Endothelial cell of umbilical vein (primary cell): ENCODE results near the gene ZNRF3. TPM values are rescaled to one million over a fixed set of nuclear protein-coding genes. Genes with fewer than 3 reads are reported as not detected.

ENCODE experiments used
- BruUV-seq: library from RNA; stranded (reverse); fragments of 400-500 nt; replicated peaks from 2 replicates; lab custom pipeline; 2021; lab: Mats Ljungman, UMichigan
- CTCF ChIA-PET: fragments of 300-600, 350-600 bp; sonication (Branson Sonifier 250); formaldehyde crosslinking; loops from one replicate; lab custom pipeline; 2021; ENCODE audit warnings: antibody characterized with exemption, inconsistent platforms; lab: Charles Lee
- POLR2A ChIA-PET: fragments of 300-600, 350-600 bp; sonication (Branson Sonifier 250); formaldehyde crosslinking; loops from one replicate; lab custom pipeline; 2021; ENCODE audit warnings: antibody characterized with exemption, inconsistent platforms; lab: Charles Lee
- DNase-seq: peaks from one replicate; pipeline ENCODE4 v3.0.0-alpha.2; 2011; ENCODE audit warnings: low read depth, low spot score
- FAIRE-seq: peaks from 2 replicates; lab custom pipeline; 2011; peaks lifted over from hg19 to GRCh38; lab: Jason Lieb, UNC
- H2AFZ ChIP-seq: 2 replicates; pipeline ENCODE4 v1.6.0; 2012; ENCODE audit warnings: low read depth, low read length, control low read depth, inconsistent platforms
- H3K27ac ChIP-seq: 2 replicates; pipeline ENCODE4 v1.5.1; 2011; ENCODE audit warnings: low read depth, mild to moderate bottlenecking, control low read depth, low read length, moderate library complexity; ENCODE audit not compliant: insufficient read depth
- H3K27me3 ChIP-seq, 2 experiments: 2 replicates each; pipeline versions ENCODE4 v1.6.0 to v1.6.1; 2011; ENCODE audit warnings: low read length in 2 of 2, mixed read lengths in 1 of 2; ENCODE audit not compliant: control insufficient read depth in 2 of 2, insufficient read depth in 2 of 2
- H3K36me3 ChIP-seq, 2 experiments: 2 replicates in 1 of 2; 3 replicates in 1 of 2; pipeline ENCODE4 v1.5.1; 2011; ENCODE audit warnings: low read length in 2 of 2, mild to moderate bottlenecking in 1 of 2, moderate library complexity in 1 of 2; ENCODE audit not compliant: control insufficient read depth in 2 of 2, insufficient read depth in 2 of 2; ENCODE audit errors: extremely low read depth in 1 of 2
- H3K4me1 ChIP-seq: 3 replicates; pipeline ENCODE4 v1.5.1; 2011; ENCODE audit warnings: mild to moderate bottlenecking, low read length; ENCODE audit not compliant: control insufficient read depth, insufficient read depth; ENCODE audit errors: extremely low read depth
- H3K4me2 ChIP-seq: 2 replicates; pipeline ENCODE4 v1.6.1; 2011; ENCODE audit warnings: low read length, control low read depth, mixed read lengths; ENCODE audit not compliant: insufficient read depth
- H3K4me3 ChIP-seq, 3 experiments: fragments of 200-600 bp in 1 of 3; sonication (generic), shearing (Covaris generic) in 1 of 3; replicated peaks in 1 of 3; 2 replicates each; pipeline ENCODE4 v1.5.1; 2011 to 2016; ENCODE audit warnings: control low read depth in 3 of 3, low read length in 3 of 3, mild to moderate bottlenecking in 2 of 3, inconsistent platforms in 1 of 3, low read depth in 1 of 3, moderate library complexity in 1 of 3; ENCODE audit not compliant: insufficient read depth in 1 of 3
- H3K79me2 ChIP-seq: 2 replicates; pipeline ENCODE4 v1.6.0; 2012; ENCODE audit warnings: low read length, inconsistent platforms; ENCODE audit not compliant: control insufficient read depth, insufficient read depth
- H3K9ac ChIP-seq: replicated peaks from 2 replicates; pipeline ENCODE3; 2011; ENCODE audit warnings: low read length, control low read depth; ENCODE audit not compliant: insufficient read depth; ENCODE audit errors: extremely low read depth
- H3K9me1 ChIP-seq: replicated peaks from 3 replicates; pipeline ENCODE4 v1.6.0; 2011; ENCODE audit warnings: mild to moderate bottlenecking, low read length; ENCODE audit not compliant: control insufficient read depth, insufficient read depth; ENCODE audit errors: extremely low read depth
- H3K9me3 ChIP-seq: replicated peaks from 2 replicates; pipeline ENCODE4 v1.5.1; 2012; ENCODE audit warnings: low read length, inconsistent platforms; ENCODE audit not compliant: control insufficient read depth, insufficient read depth
- H4K20me1 ChIP-seq: replicated peaks from 2 replicates; pipeline ENCODE3; 2011; ENCODE audit warnings: mild to moderate bottlenecking, low read length; ENCODE audit not compliant: control insufficient read depth, insufficient read depth; ENCODE audit errors: extremely low read depth
- CTCF ChIP-seq, 2 donors: IDR thresholded peaks; 1 replicate in 1 of 2; 2 replicates in 1 of 2; pipeline ENCODE4 v1.5.1; 2011; ENCODE audit warnings: low read length in 2 of 2, mild to moderate bottlenecking in 2 of 2, moderate library complexity in 2 of 2, control low read depth in 1 of 2, inconsistent platforms in 1 of 2, low read depth in 1 of 2; ENCODE audit not compliant: insufficient read depth in 1 of 2; ENCODE audit errors: extremely low read depth in 1 of 2
- EZH2 ChIP-seq: IDR thresholded peaks from 2 replicates; pipeline ENCODE4 v1.6.1; 2012; ENCODE audit warnings: borderline replicate concordance, low read depth, mild to moderate bottlenecking, moderate library complexity, low read length, inconsistent platforms; ENCODE audit not compliant: severe bottlenecking
- FOS ChIP-seq: IDR thresholded peaks from 2 replicates; pipeline ENCODE4 v1.6.1; 2011; ENCODE audit warnings: mild to moderate bottlenecking, low read length, moderate library complexity, borderline replicate concordance; ENCODE audit not compliant: insufficient read depth
- GATA2 ChIP-seq: IDR thresholded peaks from 2 replicates; pipeline ENCODE4 v1.7.0; 2011; ENCODE audit warnings: low read depth, mild to moderate bottlenecking, moderate library complexity, mixed read lengths, low read length; ENCODE audit not compliant: insufficient read length, insufficient read depth
- JUN ChIP-seq: IDR thresholded peaks from 2 replicates; pipeline ENCODE4 v1.6.1; 2011; ENCODE audit warnings: borderline replicate concordance, low read depth; ENCODE audit not compliant: insufficient read length, insufficient read depth
- MAX ChIP-seq: IDR thresholded peaks from 2 replicates; pipeline ENCODE4 v1.6.1; 2011; ENCODE audit not compliant: insufficient read depth, insufficient read length
- MYC ChIP-seq: IDR thresholded peaks from one replicate; pipeline ENCODE4 v1.6.1; 2011; ENCODE audit warnings: mild to moderate bottlenecking, low read depth, low read length
- POLR2A ChIP-seq: IDR thresholded peaks from 2 replicates; pipeline ENCODE4 v1.6.1; 2012; ENCODE audit warnings: low read depth, mild to moderate bottlenecking, control low read depth, low read length
- POLR2AphosphoS5 ChIP-seq: IDR thresholded peaks from 2 replicates; pipeline ENCODE4 v1.6.1; 2012; ENCODE audit warnings: low read depth, mild to moderate bottlenecking, control low read depth, low read length, moderate library complexity; ENCODE audit not compliant: insufficient read depth
- dilution Hi-C: fragments of 300-500 bp; cut with MboI; formaldehyde crosslinking; loops from one replicate; pipeline ENCODE4 v1.15.0; 2019; ENCODE audit warnings: low sequenced_read_pairs; ENCODE audit not compliant: extremely low pct_ligation_motif_present
- intact Hi-C: fragments of 100-400 bp; cut with micrococcal nuclease; formaldehyde crosslinking; loops from one replicate; pipeline ENCODE4 v1.10.0; 2022
- polyA plus RNA-seq, 4 experiments: library from polyadenylated mRNA; depleted of rRNA in 3 of 4; stranded (reverse) in 3 of 4; unstranded in 1 of 4; fragments of >200 nt; gene quantifications; 2 replicates each; pipeline versions ENCODE4 v1.2.1 to v1.2.3, GENCODE V29; 2011 to 2012; ENCODE audit warnings: missing spikeins in 1 of 4
- total RNA-seq: library from RNA; stranded (reverse); gene quantifications from 2 replicates; pipeline ENCODE4 v1.2.3, GENCODE V29; 2021

ZNRF3 gene
- total and polyA plus RNA-seq, 2 donors (not counting 3 experiments of a cell fraction or from before 2014, with no cell fraction given), result 2.7 to 5.2 TPM

GRCh38 chr22:29061773-29062172, 178.4 kb downstream of the ZNRF3 start, which contains the start of gene C22orf31:
Gene C22orf31 (minus strand): TSS chr22:29061831. CDS start chr22:29061792, 39 bp downstream.
- Histone ChIP-seq H3K27ac (no peak within 1 kb of the TSS), H3K9me3 (no peaks in the 10 kb centered on the region), H4K20me1 (no peaks in the 10 kb centered on the region), H3K27me3 (peaks cover 3 to 10% of the 10 kb centered on the region in 2 experiments), H3K36me3 (no peaks in the 10 kb centered on the region), H3K9ac (no peak within 1 kb of the TSS), H3K79me2 (no peaks in the 10 kb centered on the region), H3K9me1 (no peaks in the 10 kb centered on the region), H2AFZ (no peak within 1 kb of the TSS), H3K4me1 (no peaks in the 10 kb centered on the region), H3K4me3 (no peak within 1 kb of the TSS), H3K4me2 (no peak within 1 kb of the TSS)
- FAIRE-seq (no peak), DNase-seq (no peak)
- POLR2A ChIA-PET, result no interaction called here
- intact Hi-C loops, result no loop called here
- BruUV-seq, result no TSS peak
- CTCF ChIA-PET, result interaction anchor here (1.8 kb wide), 1 partner anchor 21 kb away, joined by 4 read pairs; no protein-coding TSS in a partner anchor
- dilution Hi-C loops, result no loop called here
- TF ChIP-seq MAX (no peak), CTCF (IDR thresholded peaks at IDR 0.05; ENCODE audit: extremely low read depth in 1 of 2, insufficient read depth in 1 of 2, low read depth in 1 of 2, low read length in 2 of 2) (no peak), EZH2 (no peak), JUN (no peak), MYC (no peak), POLR2AphosphoS5 (no peak), FOS (no peak), POLR2A (no peak), GATA2 (no peak)
